ENCODE results near the gene C21orf58. TPM values are rescaled to one million over a fixed set of nuclear protein-coding genes. Genes with fewer than 3 reads are reported as not detected.
"Not testable (repeated sequence)": the region's sequence is repeated elsewhere in the genome, so short reads cannot be mapped to it uniquely, and the experiment has no call there.

The C21orf58 gene
- total RNA-seq (2014; rRNA removed; shearing (Covaris generic)) (14.9 and 17.7 TPM in 2 replicates), polyA plus RNA-seq (2016; fragmentation: Nextera tagmentation; extraction: Ambion mirVana) (22.4 and 23.9 TPM in 2 replicates)
- long read RNA-seq, partial matches to known transcripts: 2 of 20 reads
- long read RNA-seq, other reads (novel, unspliced or antisense): 18 of 20 reads

DNA sequence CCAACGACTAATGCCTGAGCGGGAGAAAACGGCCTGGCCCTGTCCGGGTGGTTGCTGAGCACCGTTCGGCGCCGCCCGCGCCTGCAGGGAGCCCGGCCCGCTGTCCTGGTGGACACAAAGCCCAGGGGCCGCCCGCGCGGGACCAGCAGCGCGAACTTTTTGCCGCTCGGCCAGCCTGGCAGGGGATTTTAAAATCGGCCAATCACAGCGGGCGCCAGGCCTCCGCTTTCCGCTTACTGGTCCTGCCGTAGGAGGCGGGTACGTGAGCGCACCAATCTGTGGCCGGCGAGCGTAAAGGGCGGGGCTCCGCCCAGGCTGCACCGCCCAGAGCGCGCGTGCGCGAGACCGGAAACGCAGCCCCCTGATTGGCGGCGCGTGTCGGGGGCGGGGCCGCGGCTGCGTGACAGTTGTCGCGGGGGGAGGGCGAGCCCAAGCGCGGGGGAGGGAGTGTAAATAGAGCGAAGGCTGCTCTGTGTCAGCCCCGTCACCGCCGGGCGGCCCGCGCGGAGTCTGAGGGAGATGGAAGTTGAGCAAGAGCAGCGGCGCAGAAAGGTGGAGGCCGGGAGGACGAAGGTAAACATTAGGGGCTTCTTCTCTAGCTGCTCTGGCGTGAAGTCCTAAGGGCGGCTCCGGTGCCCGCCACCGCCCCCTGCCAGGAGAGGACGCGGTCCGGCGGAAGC lies at the start of gene C21orf58, which contains the start of gene PCNT:
TSS of gene C21orf58 (minus strand) at position 161 of the 680 bp plus-strand sequence. CDS start 1,132 bp downstream, outside the sequence.
TSS of gene PCNT (plus strand) at position 447 of the 680 bp plus-strand sequence. CDS start at position 520, 73 bp downstream.
- H3K27ac ChIP-seq (ENCODE audit: low read depth): peak within 1 kb of the TSS; percentile 99
- H3K36me3 Mint-ChIP-seq (ENCODE audit: low read depth): peaks cover 49% of the 10 kb centered on the region
- peaks cover 8% of the 10 kb centered on the region; the same call in 1 of the 2 replicates for H3K36me3 ChIP-seq (ENCODE audit: insufficient read depth)
- DNase-seq (ENCODE audit: low spot score) (peak; percentile 98), ATAC-seq (peak; percentile 74)
- H3K27me3 ChIP-seq (ENCODE audit: insufficient read depth): no peaks in the 10 kb centered on the region
- H3K27ac Mint-ChIP-seq: peak within 1 kb of the TSS; percentile 99
- H3F3A ChIP-seq (replicated peaks; ENCODE audit: low read depth): peaks cover 19% of the 10 kb centered on the region
- peaks cover 15% of the 10 kb centered on the region for H3K27me3 Mint-ChIP-seq (ENCODE audit: insufficient read depth, low read depth, poor library complexity)
- H3K4me1 ChIP-seq (ENCODE audit: insufficient read depth): peaks cover 25% of the 10 kb centered on the region
- TF ChIP-seq JUNB (IDR thresholded peaks at IDR 0.05; ENCODE audit: unreplicated experiment) (no peak), POLR2AphosphoS5 (IDR thresholded peaks at IDR 0.05; ENCODE audit: low read depth) (peak; percentile 88)
- H3K4me2 ChIP-seq: peak within 1 kb of the TSS; percentile 100
- peaks cover 29% of the 10 kb centered on the region for H4K20me1 ChIP-seq (replicated peaks; ENCODE audit: insufficient read depth)
- peak within 1 kb of the TSS; percentile 76 for H2AFZ ChIP-seq
- H3K9me3 Mint-ChIP-seq: 0 out of 3 replicates have a peak, but pooled peaks cover 4% of the 10 kb centered on the region
- H3K9me2 ChIP-seq (ENCODE audit: insufficient read depth): no peaks in the 10 kb centered on the region
- H3K4me3 ChIP-seq: peak within 1 kb of the TSS; percentile 98
- peaks cover 33% of the 10 kb centered on the region for H3K4me1 Mint-ChIP-seq
- H3K4me3 Mint-ChIP-seq: peak within 1 kb of the TSS; percentile 97
- peaks cover 64% of the 10 kb centered on the region for H3K79me2 ChIP-seq (replicated peaks; ENCODE audit: insufficient read depth)

DNA sequence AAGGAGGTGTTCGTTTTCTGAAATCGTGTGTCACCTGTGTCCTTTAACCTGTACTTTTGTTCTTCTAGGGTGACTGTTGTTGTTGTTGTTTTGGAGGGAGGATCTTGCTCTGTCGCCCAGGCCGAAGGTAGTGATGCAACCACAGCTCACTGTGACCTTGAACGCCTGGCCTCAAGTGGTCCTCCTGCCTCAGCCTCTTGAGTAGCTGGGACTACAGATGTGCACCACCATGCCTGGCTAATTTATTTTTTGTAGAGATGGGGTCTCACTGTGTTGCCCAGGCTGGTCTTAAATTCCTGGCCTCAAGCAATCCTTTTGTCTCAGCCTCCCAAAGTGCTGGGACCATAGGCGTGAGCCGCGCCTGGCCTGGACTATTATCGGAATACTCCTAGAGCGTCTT lies 49.3 kb upstream of the C21orf58 start:
- not testable (repeated sequence) for DNase-seq (ENCODE audit: low spot score); H4K20me1 ChIP-seq (replicated peaks; ENCODE audit: insufficient read depth); H3K4me3 Mint-ChIP-seq; ATAC-seq; H3K27me3 ChIP-seq (ENCODE audit: insufficient read depth); H3K4me3 ChIP-seq; H3K4me1 Mint-ChIP-seq; H3K36me3 ChIP-seq (ENCODE audit: insufficient read depth); H2AFZ ChIP-seq; H3K9me2 ChIP-seq (ENCODE audit: insufficient read depth); H3K27me3 Mint-ChIP-seq (ENCODE audit: insufficient read depth, low read depth, poor library complexity); H3K9me3 Mint-ChIP-seq; H3K27ac ChIP-seq (ENCODE audit: low read depth); H3K4me2 ChIP-seq; H3K4me1 ChIP-seq (ENCODE audit: insufficient read depth)
- peaks cover 77% of the 10 kb centered on the region for H3K79me2 ChIP-seq (replicated peaks; ENCODE audit: insufficient read depth)
- peaks cover 25% of the 10 kb centered on the region for H3K36me3 Mint-ChIP-seq (ENCODE audit: low read depth)
- peak overlapping the region; percentile 1; the same call in 1 of the 2 replicates for H3K27ac Mint-ChIP-seq
- H3F3A ChIP-seq (replicated peaks; ENCODE audit: low read depth): peaks cover 16% of the 10 kb centered on the region; the same call in 1 of the 2 replicates

DNA sequence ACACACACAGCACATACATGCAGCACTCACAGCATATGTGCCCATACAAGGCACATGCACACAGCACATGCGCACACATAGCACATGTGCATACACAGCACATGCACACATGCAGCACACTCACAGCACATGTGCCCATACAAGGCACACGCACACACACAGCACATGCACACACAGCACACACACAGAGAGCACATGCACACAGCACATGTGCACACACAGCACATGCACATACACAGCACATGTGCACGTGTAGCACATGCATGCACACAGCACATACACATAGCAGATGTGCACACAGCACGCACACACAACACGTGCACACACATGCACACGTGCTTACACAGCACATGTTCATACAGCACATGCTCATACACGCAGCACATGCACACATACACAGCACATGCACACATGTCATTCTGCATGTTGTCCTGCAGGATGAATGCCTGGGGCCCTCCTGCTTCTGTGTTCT lies 48.4 kb upstream of the C21orf58 start:
- Mint-ChIP-seq H3K9me3 (no peaks in the 10 kb centered on the region), H3K27ac (no peak overlapping the region), H3K4me1 (peaks cover under 1% of the 10 kb centered on the region; the same call in 1 of the 3 replicates), H3K36me3 (ENCODE audit: low read depth) (peaks cover 30% of the 10 kb centered on the region), H3K4me3 (no peak overlapping the region), H3K27me3 (ENCODE audit: insufficient read depth, low read depth, poor library complexity) (peaks cover 6% of the 10 kb centered on the region)
- H2AFZ ChIP-seq: no peak overlapping the region
- H3K27ac ChIP-seq (ENCODE audit: low read depth): no peak overlapping the region
- no peaks in the 10 kb centered on the region for H3K4me1 ChIP-seq (ENCODE audit: insufficient read depth)
- ATAC-seq: no peak
- no peaks in the 10 kb centered on the region for H3K9me2 ChIP-seq (ENCODE audit: insufficient read depth)
- H3F3A ChIP-seq (replicated peaks; ENCODE audit: low read depth): peaks cover 16% of the 10 kb centered on the region; the same call in 1 of the 2 replicates
- no peaks in the 10 kb centered on the region; the same call in 1 of the 2 replicates for H3K36me3 ChIP-seq (ENCODE audit: insufficient read depth)
- H4K20me1 ChIP-seq (replicated peaks; ENCODE audit: insufficient read depth): peaks cover 2% of the 10 kb centered on the region; the same call in 1 of the 2 replicates
- H3K27me3 ChIP-seq (ENCODE audit: insufficient read depth): no peaks in the 10 kb centered on the region
- H3K4me2 ChIP-seq: no peak overlapping the region
- TF ChIP-seq NANOG (IDR thresholded peaks at IDR 0.05; ENCODE audit: borderline replicate concordance) (no peak), EZH2phosphoT487 (IDR thresholded peaks at IDR 0.05; ENCODE audit: unreplicated experiment) (no peak)
- TF ChIP-seq, protein P1, sequence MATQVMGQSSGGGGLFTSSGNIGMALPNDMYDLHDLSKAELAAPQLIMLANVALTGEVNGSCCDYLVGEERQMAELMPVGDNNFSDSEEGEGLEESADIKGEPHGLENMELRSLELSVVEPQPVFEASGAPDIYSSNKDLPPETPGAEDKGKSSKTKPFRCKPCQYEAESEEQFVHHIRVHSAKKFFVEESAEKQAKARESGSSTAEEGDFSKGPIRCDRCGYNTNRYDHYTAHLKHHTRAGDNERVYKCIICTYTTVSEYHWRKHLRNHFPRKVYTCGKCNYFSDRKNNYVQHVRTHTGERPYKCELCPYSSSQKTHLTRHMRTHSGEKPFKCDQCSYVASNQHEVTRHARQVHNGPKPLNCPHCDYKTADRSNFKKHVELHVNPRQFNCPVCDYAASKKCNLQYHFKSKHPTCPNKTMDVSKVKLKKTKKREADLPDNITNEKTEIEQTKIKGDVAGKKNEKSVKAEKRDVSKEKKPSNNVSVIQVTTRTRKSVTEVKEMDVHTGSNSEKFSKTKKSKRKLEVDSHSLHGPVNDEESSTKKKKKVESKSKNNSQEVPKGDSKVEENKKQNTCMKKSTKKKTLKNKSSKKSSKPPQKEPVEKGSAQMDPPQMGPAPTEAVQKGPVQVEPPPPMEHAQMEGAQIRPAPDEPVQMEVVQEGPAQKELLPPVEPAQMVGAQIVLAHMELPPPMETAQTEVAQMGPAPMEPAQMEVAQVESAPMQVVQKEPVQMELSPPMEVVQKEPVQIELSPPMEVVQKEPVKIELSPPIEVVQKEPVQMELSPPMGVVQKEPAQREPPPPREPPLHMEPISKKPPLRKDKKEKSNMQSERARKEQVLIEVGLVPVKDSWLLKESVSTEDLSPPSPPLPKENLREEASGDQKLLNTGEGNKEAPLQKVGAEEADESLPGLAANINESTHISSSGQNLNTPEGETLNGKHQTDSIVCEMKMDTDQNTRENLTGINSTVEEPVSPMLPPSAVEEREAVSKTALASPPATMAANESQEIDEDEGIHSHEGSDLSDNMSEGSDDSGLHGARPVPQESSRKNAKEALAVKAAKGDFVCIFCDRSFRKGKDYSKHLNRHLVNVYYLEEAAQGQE (IDR thresholded peaks at IDR 0.05; ENCODE audit: unreplicated experiment): no peak
- no peak for DNase-seq (ENCODE audit: low spot score)
- H3K79me2 ChIP-seq (replicated peaks; ENCODE audit: insufficient read depth): peaks cover 71% of the 10 kb centered on the region
- H3K4me3 ChIP-seq: no peak overlapping the region

Data from GM23338 (cell line).